ENCODE measurements around the gene IFITM5.

IFITM5 gene

DNA sequence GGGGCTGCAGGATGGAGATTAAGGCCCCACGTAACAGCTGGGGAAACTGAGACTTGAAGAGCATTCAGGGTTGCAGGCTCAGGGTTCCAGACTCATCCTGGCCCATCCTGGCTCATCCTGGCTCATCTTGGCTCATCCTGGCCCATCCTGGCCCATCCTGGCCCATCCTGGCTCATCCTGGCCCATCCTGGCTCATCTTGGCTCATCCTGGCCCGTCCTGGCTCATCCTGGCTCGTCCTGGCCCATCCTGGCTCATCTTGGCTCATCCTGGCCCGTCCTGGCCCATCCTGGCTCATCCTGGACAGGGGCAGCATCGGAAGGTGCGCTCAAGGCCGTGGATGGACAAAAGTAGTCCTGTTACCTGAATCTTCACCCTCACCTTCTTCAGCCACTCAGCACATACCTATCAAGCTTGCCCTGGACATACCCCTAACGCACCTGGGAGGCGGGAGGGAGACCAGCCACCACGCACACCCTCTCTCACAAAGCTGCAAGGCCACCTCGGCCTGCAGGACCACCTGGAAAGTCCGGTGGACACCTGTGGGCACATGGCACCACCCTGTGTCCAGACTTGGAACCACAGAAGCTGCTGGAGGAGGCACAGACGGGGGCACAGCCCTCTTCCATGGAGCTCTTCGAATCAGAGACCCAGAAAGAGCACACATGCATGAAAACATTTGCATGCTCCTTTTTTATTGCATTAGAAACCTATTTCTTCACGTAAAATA lies 41.4 kb downstream of the IFITM5 start:
- DNase-seq (ENCODE audit: low read depth) = peak; percentile 22
- TF ChIP-seq, protein P1, sequence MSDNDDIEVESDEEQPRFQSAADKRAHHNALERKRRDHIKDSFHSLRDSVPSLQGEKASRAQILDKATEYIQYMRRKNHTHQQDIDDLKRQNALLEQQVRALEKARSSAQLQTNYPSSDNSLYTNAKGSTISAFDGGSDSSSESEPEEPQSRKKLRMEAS (IDR thresholded peaks at IDR 0.05; ENCODE audit: low read depth, low read length) = no peak
- TF ChIP-seq MYC (IDR thresholded peaks at IDR 0.05; ENCODE audit: low read depth, low read length) (no peak), POLR2A (IDR thresholded peaks at IDR 0.05; ENCODE audit: extremely low read depth, insufficient read length) (no peak)
- TF ChIP-seq, protein P2, sequence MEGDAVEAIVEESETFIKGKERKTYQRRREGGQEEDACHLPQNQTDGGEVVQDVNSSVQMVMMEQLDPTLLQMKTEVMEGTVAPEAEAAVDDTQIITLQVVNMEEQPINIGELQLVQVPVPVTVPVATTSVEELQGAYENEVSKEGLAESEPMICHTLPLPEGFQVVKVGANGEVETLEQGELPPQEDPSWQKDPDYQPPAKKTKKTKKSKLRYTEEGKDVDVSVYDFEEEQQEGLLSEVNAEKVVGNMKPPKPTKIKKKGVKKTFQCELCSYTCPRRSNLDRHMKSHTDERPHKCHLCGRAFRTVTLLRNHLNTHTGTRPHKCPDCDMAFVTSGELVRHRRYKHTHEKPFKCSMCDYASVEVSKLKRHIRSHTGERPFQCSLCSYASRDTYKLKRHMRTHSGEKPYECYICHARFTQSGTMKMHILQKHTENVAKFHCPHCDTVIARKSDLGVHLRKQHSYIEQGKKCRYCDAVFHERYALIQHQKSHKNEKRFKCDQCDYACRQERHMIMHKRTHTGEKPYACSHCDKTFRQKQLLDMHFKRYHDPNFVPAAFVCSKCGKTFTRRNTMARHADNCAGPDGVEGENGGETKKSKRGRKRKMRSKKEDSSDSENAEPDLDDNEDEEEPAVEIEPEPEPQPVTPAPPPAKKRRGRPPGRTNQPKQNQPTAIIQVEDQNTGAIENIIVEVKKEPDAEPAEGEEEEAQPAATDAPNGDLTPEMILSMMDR (IDR thresholded peaks at IDR 0.05; ENCODE audit: low read depth, low read length) = no peak

DNA sequence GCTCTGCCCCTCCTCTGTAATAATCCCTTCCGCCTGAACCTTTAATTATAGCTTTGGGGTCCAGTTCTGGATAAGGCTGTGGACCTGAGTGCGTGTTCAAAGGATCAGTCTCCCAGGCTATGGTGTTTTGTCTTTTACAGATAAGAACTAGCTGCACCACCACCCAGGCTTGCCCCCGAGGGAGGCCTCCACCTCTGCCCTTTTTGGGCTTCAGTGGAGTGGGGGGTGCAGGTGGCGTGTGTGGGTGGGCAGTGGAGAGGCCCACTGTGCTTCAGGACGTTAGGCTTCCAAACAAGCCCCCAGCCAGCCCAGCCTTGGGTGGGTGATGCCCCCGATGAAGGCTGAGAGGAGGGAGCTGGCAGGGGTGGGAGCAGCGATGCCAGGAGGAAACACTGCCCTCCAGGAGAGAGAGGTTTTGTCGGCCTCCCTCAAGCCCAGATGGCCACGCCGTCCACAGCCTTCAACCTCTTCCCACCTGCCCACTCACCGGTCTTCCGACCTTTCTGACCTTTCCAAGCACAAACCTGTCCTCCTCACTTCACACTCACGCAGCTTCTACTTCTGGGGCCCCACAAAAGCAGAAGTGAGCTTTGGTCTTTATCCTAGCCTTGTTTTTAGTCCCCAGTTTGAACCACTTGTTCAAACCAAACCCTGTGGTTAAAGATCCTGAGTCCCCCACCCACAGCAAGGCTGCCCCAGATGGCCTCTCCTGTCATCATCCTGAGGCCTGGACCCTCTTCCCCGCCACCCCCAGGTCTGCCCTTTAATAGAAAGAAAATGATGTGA lies 42.2 kb downstream of the IFITM5 start:
- TF ChIP-seq, protein P1 (IDR thresholded peaks at IDR 0.05; ENCODE audit: low read depth, low read length) = no peak
- no peak overlapping the region for H3K4me3 ChIP-seq (ENCODE audit: low read depth, low read length)
- peak; percentile 48 for DNase-seq (ENCODE audit: low read depth)

More for the DNA sequence above, 41.4 kb downstream of the IFITM5 start:
- H3K4me3 ChIP-seq (ENCODE audit: low read depth, low read length) = no peak overlapping the region

DNA sequence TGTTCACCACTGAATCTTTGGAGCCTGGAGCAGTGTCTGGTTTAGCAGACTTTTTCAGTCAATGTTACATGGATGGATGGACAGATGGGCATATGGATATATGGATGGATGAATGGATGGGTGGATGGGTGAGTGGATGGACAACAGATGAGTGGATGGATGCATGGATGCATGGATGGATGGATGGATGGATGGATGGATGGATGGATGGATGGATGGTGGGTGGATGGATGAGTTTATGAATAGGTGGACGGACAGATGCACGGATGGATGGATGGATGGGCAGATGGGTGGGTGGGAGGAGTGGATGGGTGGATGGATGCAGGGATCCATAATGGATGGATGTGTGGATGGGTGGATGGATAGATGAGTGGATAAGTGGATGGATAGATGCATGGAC lies 43.5 kb downstream of the IFITM5 start:
- no peak for TF ChIP-seq POLR2A (IDR thresholded peaks at IDR 0.05; ENCODE audit: extremely low read depth, insufficient read length)
- TF ChIP-seq, protein P2 (IDR thresholded peaks at IDR 0.05; ENCODE audit: low read depth, low read length) = no peak
- TF ChIP-seq MYC (IDR thresholded peaks at IDR 0.05; ENCODE audit: low read depth, low read length) = no peak
- TF ChIP-seq, protein P1 (IDR thresholded peaks at IDR 0.05; ENCODE audit: low read depth, low read length) = no peak
- H3K4me3 ChIP-seq (ENCODE audit: low read depth, low read length) = no peak overlapping the region
- DNase-seq (ENCODE audit: low read depth) = no peak

DNA sequence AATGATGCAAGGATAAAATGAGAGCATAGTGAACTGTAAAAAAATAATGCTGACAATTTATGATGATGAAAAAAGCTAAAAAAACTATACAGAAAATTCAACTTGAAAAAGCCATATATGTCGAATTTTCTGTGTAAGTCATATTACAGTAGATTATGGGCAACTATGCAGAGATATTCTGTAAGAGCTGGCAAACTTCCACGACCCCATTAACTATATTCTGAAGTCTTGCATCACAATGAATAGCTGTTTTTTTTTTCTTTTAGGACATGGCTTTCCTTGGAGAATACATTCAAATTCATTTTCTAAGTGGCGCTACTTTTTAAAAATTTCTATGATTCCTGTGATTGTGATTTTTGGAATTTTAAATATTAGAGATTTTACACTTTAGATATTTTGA lies 44.1 kb downstream of the IFITM5 start:
- DNase-seq (ENCODE audit: low read depth) = no peak
- TF ChIP-seq, protein P2 (IDR thresholded peaks at IDR 0.05; ENCODE audit: low read depth, low read length) = no peak
- TF ChIP-seq POLR2A (IDR thresholded peaks at IDR 0.05; ENCODE audit: extremely low read depth, insufficient read length) (no peak), MYC (IDR thresholded peaks at IDR 0.05; ENCODE audit: low read depth, low read length) (no peak)
- TF ChIP-seq, protein P1 (IDR thresholded peaks at IDR 0.05; ENCODE audit: low read depth, low read length) = no peak
- H3K4me3 ChIP-seq (ENCODE audit: low read depth, low read length) = no peak overlapping the region

DNA sequence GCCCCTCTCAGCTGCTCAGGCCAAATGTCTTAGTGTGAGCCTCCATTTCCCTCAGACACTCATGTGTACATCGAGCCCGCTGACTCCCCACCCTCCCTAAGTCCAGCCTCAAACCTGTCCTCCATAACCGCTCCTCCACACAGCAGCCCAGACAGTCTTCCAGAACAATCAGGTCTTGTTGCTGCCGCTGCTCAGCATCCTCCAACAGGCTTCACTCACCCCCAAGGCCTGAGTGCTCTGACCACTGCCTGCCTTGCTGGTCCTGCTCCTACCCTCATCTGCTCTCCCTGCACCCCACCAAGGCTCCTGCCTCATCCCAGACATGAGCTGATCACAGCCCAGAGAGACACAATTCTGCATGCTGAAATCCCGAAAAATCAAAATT lies 45.4 kb downstream of the IFITM5 start:
- H3K4me3 ChIP-seq (ENCODE audit: low read depth, low read length) = no peak overlapping the region
- no peak for DNase-seq (ENCODE audit: low read depth)
- TF ChIP-seq, protein P2 (IDR thresholded peaks at IDR 0.05; ENCODE audit: low read depth, low read length) = no peak
- TF ChIP-seq MYC (IDR thresholded peaks at IDR 0.05; ENCODE audit: low read depth, low read length) (no peak), POLR2A (IDR thresholded peaks at IDR 0.05; ENCODE audit: extremely low read depth, insufficient read length) (no peak)
- TF ChIP-seq, protein P1 (IDR thresholded peaks at IDR 0.05; ENCODE audit: low read depth, low read length) = no peak
